Occipital lobe (tissue), 2 donors: ENCODE data around the gene ADAMTSL4. TPM values are rescaled to one million over a fixed set of nuclear protein-coding genes. Genes with fewer than 3 reads are reported as not detected.

Source experiments
- DNase-seq: peaks from one replicate; lab custom pipeline; 2025; lab: John Stamatoyannopoulos, UW
- total RNA-seq: library from RNA; depleted of rRNA; stranded (reverse); fragments of >200 nt; gene quantifications from one replicate; pipeline ENCODE4 v1.2.3, GENCODE V29; 2014

The ADAMTSL4 gene
- total RNA-seq, 1 donor from 2014 or later = 0.31 TPM

- no peak for DNase-seq
Observed at GRCh38 chr1:150534002-150534401, 15.2 kb upstream of the ADAMTSL4 start.

GRCh38 chr1:150535511-150536287 is 13.5 kb upstream of the ADAMTSL4 start:
- DNase-seq = no peak

DNA sequence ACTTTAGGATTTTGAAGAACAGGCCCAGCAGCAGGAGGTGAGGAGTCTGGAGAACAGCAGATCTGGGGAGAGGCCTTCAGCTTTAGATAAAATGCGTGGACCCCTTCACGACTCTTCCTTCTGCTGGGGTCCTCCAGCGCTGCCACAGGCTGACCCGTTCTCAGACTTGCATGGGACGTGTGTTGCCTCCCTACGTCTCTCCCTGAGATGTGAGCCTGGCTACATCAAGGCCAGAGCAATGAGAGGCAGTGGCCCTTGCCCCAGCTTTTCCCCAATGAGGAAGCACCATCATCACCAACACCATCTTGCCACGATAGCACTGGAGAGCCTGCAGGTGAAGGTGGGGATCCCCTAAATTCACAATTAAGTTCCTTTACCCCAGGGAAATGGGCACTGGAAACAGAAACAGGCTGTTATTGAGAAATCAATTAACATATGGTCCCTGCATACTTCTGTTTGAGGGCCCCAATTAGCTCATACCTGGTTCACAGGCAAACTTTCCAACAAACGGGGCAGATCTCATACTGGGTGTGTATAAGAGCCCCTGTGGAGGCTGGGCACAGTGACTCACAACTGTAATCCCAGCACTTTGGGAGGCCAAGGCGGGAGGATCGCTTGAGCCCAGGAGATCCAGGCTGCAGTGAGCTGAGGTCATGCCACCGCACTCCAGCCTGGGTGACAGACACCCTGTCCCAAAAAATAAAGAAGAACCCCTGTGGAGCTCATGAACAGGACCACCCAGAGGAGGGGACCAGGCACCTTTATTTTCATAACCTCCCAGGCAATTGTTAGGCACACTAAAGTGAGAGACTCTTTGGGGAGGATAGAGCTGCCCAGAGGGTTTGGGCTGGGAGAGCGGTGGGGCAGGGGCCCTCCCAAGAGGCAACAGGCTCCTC is 12.1 kb upstream of the ADAMTSL4 start:
- no peak for DNase-seq

GRCh38 chr1:150537732-150538684 is 11.2 kb upstream of the ADAMTSL4 start:
- DNase-seq = no peak

DNA sequence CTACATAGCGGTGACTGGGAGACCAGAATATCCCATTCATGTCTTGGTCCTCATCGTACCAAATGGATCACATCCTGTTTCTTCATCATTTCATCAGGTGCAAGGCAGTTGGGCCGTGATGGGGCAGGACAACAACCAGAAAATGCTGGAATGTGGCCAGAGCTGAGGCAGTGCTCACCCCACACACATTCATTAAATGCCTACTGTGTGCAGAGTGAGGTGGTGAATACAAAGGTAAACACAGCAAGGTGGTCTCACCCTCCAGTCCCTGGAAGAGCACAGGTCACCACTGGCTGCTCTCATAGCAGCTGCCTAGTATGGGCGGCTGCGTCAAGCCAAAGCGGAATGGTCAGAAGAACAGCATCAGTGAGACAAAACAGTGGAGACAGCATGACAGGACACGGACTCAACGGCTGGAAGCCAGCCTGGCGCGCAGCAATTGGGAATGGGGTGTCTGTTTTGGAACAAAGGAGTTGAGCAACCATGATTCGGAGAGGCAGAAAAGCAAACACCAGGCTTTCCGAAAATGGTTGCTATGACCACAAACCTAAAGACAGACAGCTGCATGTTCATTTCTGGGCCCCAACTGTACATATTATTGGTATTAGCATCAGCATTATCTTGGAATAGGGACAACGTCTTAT is 5.6 kb upstream of the ADAMTSL4 start:
- no peak for DNase-seq

GRCh38 chr1:150544204-150544603 is 5.0 kb upstream of the ADAMTSL4 start:
- DNase-seq = no peak

GRCh38 chr1:150545486-150546032 is 3.6 kb upstream of the ADAMTSL4 start:
- DNase-seq = no peak

- no peak for DNase-seq
Observed at GRCh38 chr1:150546294-150546937, 2.8 kb upstream of the ADAMTSL4 start.

- no peak for DNase-seq
Observed at GRCh38 chr1:150548324-150548631, 930 bp upstream of the ADAMTSL4 start.

GRCh38 chr1:150549496-150550221 is 451 bp downstream of the ADAMTSL4 start:
- DNase-seq = no peak

GRCh38 chr1:150550222-150551050 is 1.2 kb downstream of the ADAMTSL4 start:
- no peak for DNase-seq

DNA sequence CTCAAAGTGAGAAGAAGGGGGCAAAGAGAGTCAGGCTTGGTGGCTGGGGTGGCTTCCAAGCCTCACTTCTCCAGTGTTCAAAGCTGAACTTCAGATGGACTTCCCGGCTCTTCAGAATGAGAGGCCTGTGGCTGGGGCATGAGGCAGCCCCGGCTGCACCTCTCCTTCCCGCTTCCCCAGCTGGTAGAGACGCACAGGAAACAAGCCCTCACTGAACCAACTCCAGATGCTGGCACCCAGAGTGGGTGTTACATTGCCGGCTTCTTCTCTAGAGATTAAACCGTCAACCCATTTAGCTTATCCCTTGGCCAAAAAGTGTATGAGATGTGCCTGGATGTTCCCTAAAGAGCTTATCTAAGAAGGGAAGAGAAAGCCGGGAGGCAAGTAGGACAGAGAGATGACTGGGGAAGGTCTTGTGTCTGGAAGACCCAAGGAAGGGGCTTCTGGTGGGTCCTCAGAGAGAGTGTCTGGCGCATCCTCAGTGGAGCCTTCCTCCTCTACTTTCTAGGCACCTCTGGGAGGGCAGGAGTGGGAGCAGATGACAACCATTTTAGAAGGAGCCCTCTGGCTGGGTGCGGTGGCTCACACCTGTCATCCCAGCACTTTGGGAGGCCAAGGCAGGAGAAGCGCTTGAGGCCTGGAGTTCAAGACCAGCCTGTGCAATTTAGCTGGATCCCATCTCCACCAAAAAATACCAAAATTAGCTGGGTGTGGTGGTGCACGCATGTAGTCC is 2.0 kb downstream of the ADAMTSL4 start:
- no peak for DNase-seq

DNA sequence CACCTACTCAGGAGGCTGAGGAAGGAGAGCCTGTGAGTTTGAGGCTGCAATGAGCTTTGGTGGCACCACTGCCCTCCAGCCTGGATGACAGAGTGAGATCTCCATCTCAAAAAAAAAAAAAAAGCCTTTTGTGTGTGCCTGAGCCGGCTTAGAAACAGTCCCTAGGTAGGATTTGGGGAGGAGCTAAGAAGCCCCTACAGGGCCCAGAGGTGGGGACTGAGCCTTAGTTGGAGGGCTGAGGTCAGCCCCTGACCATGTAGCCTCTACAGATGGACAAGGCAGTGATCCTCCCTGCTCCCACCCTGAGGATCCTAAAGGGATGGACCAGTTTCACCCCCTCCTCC is 2.5 kb downstream of the ADAMTSL4 start:
- DNase-seq = no peak

- DNase-seq = peak; percentile 25
Observed at GRCh38 chr1:150552128-150552910, 3.1 kb downstream of the ADAMTSL4 start.

DNA sequence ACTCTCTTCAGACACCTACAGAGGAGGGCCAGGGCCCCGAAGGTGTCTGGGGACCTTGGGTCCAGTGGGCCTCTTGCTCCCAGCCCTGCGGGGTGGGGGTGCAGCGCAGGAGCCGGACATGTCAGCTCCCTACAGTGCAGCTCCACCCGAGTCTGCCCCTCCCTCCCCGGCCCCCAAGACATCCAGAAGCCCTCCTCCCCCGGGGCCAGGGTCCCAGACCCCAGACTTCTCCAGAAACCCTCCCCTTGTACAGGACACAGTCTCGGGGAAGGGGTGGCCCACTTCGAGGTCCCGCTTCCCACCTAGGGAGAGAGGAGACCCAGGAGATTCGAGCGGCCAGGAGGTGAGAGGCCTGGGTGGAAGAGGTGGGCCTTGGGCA is 3.7 kb downstream of the ADAMTSL4 start:
- DNase-seq = no peak

GRCh38 chr1:150553392-150554085 is 4.3 kb downstream of the ADAMTSL4 start:
- DNase-seq = no peak

GRCh38 chr1:150554086-150554452 is 4.9 kb downstream of the ADAMTSL4 start:
- no peak for DNase-seq
